Measurements from ENCODE around the gene ASMTL. TPM values are rescaled to one million over a fixed set of nuclear protein-coding genes. Genes with fewer than 3 reads are reported as not detected.
A peak's percentile ranks its signal among the peaks of the same experiment; 100 is the strongest.

Gene ASMTL
- total and polyA plus RNA-seq, 2 of the 13 experiments (the other 11 are each of a cell fraction or from before 2014, with no cell fraction given): 5.6 to 16.3 TPM

DNA sequence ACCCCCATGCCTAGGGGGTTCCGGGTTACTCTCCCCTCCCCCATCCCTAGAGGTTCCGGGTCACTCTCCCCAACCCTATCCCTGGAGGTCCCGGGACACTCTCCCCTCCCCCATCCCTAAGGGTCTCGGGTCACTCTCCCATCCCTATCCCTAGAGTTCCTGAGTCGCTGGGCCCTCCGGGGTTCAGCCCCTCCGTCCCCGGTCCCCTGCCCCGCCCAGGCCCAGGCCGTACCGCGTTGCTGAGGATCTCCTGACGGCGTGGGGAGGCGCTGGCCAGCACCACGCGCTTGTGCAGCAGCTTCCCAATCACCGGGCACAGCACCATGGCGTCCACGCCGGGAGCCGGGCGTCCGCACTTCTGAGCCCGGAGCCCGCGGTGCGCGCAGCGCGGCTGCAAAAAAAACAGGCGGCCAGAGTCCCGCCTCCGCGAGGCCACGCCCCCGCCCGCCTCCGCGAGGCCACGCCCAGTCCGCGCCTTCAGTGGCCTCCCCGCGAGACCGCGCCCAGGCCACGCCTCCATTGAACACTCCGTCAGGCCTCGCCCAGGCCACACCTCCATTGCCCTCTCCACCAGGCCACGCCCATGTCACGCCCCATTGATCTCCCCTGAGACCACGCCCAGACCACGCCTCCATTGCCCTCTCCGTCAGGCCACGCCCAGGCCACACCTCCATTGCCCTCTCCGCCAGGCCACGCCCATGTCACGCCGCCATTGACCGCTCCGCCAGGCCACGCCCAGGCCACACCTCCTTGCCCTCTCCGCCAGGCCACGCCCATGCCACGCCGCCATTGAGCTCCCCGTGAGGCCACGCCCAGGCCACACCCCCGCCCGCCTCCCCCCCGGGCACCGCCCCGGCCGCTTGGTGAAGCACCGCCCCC is at the start of gene ASMTL (continued):
- TF ChIP-seq, protein P1, sequence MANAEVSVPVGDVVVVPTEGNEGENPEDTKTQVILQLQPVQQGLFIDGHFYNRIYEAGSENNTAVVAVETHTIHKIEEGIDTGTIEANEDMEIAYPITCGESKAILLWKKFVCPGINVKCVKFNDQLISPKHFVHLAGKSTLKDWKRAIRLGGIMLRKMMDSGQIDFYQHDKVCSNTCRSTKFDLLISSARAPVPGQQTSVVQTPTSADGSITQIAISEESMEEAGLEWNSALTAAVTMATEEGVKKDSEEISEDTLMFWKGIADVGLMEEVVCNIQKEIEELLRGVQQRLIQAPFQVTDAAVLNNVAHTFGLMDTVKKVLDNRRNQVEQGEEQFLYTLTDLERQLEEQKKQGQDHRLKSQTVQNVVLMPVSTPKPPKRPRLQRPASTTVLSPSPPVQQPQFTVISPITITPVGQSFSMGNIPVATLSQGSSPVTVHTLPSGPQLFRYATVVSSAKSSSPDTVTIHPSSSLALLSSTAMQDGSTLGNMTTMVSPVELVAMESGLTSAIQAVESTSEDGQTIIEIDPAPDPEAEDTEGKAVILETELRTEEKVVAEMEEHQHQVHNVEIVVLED (CRISPR knock-in tag; IDR thresholded peaks at IDR 0.05; ENCODE audit: borderline replicate concordance): peak; percentile 41; the same call in 1 of the 2 replicates
- TF ChIP-seq MED13 (CRISPR knock-in tag; IDR thresholded peaks at IDR 0.05): peak; percentile 53; the same call in 1 of the 2 replicates
- 0 out of 2 replicates have a peak, but pooled peaks have one; percentile 53 for TF ChIP-seq BRD4 (CRISPR knock-in tag; IDR thresholded peaks at IDR 0.05)
- TF ChIP-seq, protein P2, sequence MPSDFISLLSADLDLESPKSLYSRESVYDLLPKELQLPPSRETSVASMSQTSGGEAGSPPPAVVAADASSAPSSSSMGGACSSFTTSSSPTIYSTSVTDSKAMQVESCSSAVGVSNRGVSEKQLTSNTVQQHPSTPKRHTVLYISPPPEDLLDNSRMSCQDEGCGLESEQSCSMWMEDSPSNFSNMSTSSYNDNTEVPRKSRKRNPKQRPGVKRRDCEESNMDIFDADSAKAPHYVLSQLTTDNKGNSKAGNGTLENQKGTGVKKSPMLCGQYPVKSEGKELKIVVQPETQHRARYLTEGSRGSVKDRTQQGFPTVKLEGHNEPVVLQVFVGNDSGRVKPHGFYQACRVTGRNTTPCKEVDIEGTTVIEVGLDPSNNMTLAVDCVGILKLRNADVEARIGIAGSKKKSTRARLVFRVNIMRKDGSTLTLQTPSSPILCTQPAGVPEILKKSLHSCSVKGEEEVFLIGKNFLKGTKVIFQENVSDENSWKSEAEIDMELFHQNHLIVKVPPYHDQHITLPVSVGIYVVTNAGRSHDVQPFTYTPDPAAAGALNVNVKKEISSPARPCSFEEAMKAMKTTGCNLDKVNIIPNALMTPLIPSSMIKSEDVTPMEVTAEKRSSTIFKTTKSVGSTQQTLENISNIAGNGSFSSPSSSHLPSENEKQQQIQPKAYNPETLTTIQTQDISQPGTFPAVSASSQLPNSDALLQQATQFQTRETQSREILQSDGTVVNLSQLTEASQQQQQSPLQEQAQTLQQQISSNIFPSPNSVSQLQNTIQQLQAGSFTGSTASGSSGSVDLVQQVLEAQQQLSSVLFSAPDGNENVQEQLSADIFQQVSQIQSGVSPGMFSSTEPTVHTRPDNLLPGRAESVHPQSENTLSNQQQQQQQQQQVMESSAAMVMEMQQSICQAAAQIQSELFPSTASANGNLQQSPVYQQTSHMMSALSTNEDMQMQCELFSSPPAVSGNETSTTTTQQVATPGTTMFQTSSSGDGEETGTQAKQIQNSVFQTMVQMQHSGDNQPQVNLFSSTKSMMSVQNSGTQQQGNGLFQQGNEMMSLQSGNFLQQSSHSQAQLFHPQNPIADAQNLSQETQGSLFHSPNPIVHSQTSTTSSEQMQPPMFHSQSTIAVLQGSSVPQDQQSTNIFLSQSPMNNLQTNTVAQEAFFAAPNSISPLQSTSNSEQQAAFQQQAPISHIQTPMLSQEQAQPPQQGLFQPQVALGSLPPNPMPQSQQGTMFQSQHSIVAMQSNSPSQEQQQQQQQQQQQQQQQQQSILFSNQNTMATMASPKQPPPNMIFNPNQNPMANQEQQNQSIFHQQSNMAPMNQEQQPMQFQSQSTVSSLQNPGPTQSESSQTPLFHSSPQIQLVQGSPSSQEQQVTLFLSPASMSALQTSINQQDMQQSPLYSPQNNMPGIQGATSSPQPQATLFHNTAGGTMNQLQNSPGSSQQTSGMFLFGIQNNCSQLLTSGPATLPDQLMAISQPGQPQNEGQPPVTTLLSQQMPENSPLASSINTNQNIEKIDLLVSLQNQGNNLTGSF (CRISPR knock-in tag; IDR thresholded peaks at IDR 0.05): 0 out of 2 replicates have a peak, but pooled peaks have one; percentile 24
- TF ChIP-seq MXD4 (CRISPR knock-in tag; IDR thresholded peaks at IDR 0.05): peak; percentile 31; the same call in 1 of the 2 replicates
- peak; percentile 68; the same call in 1 of the 2 replicates for TF ChIP-seq KLF12 (CRISPR knock-in tag; IDR thresholded peaks at IDR 0.05; ENCODE audit: borderline replicate concordance)
- TF ChIP-seq HNRNPLL (IDR thresholded peaks at IDR 0.05; ENCODE audit: low read depth, low read length, poor library complexity, severe bottlenecking): peak; percentile 64
- TF ChIP-seq ZNF768 (CRISPR knock-in tag; IDR thresholded peaks at IDR 0.05): peak; percentile 60
- TF ChIP-seq SALL1 (CRISPR knock-in tag; IDR thresholded peaks at IDR 0.05): peak; percentile 80
- TF ChIP-seq POLR2A (IDR thresholded peaks at IDR 0.05; ENCODE audit: insufficient read depth in 1 of 2, low read depth in 2 of 2, low read length in 2 of 2): peak in 1 of 2 experiments; percentile 95; a peak in 2 of 4 replicates
- TF ChIP-seq FOSL2 (CRISPR knock-in tag; IDR thresholded peaks at IDR 0.05): 0 out of 2 replicates have a peak, but pooled peaks have one; percentile 4
- no peak for TF ChIP-seq ARID2 (CRISPR knock-in tag; IDR thresholded peaks at IDR 0.05; ENCODE audit: borderline replicate concordance)
- TF ChIP-seq ATF7-NPFF (CRISPR knock-in tag; IDR thresholded peaks at IDR 0.05; ENCODE audit: low read depth): peak; percentile 67; the same call in 1 of the 2 replicates
- TF ChIP-seq, protein P3, sequence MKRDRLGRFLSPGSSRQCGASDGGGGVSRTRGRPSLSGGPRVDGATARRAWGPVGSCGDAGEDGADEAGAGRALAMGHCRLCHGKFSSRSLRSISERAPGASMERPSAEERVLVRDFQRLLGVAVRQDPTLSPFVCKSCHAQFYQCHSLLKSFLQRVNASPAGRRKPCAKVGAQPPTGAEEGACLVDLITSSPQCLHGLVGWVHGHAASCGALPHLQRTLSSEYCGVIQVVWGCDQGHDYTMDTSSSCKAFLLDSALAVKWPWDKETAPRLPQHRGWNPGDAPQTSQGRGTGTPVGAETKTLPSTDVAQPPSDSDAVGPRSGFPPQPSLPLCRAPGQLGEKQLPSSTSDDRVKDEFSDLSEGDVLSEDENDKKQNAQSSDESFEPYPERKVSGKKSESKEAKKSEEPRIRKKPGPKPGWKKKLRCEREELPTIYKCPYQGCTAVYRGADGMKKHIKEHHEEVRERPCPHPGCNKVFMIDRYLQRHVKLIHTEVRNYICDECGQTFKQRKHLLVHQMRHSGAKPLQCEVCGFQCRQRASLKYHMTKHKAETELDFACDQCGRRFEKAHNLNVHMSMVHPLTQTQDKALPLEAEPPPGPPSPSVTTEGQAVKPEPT (CRISPR knock-in tag; IDR thresholded peaks at IDR 0.05; ENCODE audit: low read depth): no peak
- TF ChIP-seq NKX3-1 (CRISPR knock-in tag; IDR thresholded peaks at IDR 0.05): 0 out of 2 replicates have a peak, but pooled peaks have one; percentile 25
- TF ChIP-seq KLF16 (CRISPR knock-in tag; IDR thresholded peaks at IDR 0.05): peak in 1 of 2 experiments; percentile 56; a peak in 1 of 4 replicates
- 0 out of 2 replicates have a peak, but pooled peaks have one; percentile 32 for TF ChIP-seq ZNF724P (CRISPR knock-in tag; IDR thresholded peaks at IDR 0.05; ENCODE audit: borderline replicate concordance)
- TF ChIP-seq HNF4A (CRISPR knock-in tag; IDR thresholded peaks at IDR 0.05): no peak
- peak; percentile 67; the same call in 1 of the 2 replicates for TF ChIP-seq AKAP8 (CRISPR knock-in tag; IDR thresholded peaks at IDR 0.05)
- 0 out of 2 replicates have a peak, but pooled peaks have one; percentile 26 for TF ChIP-seq MEIS2 (CRISPR knock-in tag; IDR thresholded peaks at IDR 0.05)
